T1000 (cell line): ENCODE measurements around the gene MYG1.
"Not testable (repeated sequence)": the region's sequence is repeated elsewhere in the genome, so short reads cannot be mapped to it uniquely, and the experiment has no call there.

Experiments used
- DNase-seq: peaks from one replicate; lab custom pipeline; 2025; ENCODE audit warnings: mixed read lengths; lab: John Stamatoyannopoulos, UW

The MYG1 gene

GRCh38 chr12:53327435-53328042 is 28.0 kb downstream of the MYG1 start:
- DNase-seq: no peak

GRCh38 chr12:53328043-53328435 is 28.5 kb downstream of the MYG1 start:
- DNase-seq: no peak

GRCh38 chr12:53330671-53331070 is 31.2 kb downstream of the MYG1 start:
- no peak for DNase-seq

GRCh38 chr12:53332339-53332738 is 32.8 kb downstream of the MYG1 start:
- DNase-seq: not testable (repeated sequence)

- no peak for DNase-seq
These were observed 33.2 kb downstream of the MYG1 start for GRCh38 chr12:53332744-53333143.

- DNase-seq: no peak
These were observed 33.8 kb downstream of the MYG1 start for GRCh38 chr12:53333289-53333688.

GRCh38 chr12:53333845-53334244 is 34.4 kb downstream of the MYG1 start:
- DNase-seq: no peak

GRCh38 chr12:53334822-53335221 is 35.3 kb downstream of the MYG1 start:
- DNase-seq: no peak

GRCh38 chr12:53336181-53336681 is 36.7 kb downstream of the MYG1 start, which contains the start of gene SP7:
Gene SP7, minus strand, starts transcription at chr12:53336354. Its CDS starts 708 bp downstream, at chr12:53335646.
- DNase-seq: no peak

- no peak for DNase-seq
These were observed 38.5 kb downstream of the MYG1 start for GRCh38 chr12:53338017-53338416.

- no peak for DNase-seq
These were observed 39.4 kb downstream of the MYG1 start for GRCh38 chr12:53338916-53339315.

- DNase-seq: no peak
These were observed 40.9 kb downstream of the MYG1 start for GRCh38 chr12:53340398-53340797.

GRCh38 chr12:53343449-53343848 is 44.0 kb downstream of the MYG1 start:
- DNase-seq: no peak

GRCh38 chr12:53343969-53344368 is 44.5 kb downstream of the MYG1 start:
- no peak for DNase-seq

- no peak for DNase-seq
These were observed 45.0 kb downstream of the MYG1 start for GRCh38 chr12:53344487-53344823.

- peak; percentile 59 for DNase-seq
These were observed 45.5 kb downstream of the MYG1 start for GRCh38 chr12:53344824-53345485.

GRCh38 chr12:53345486-53346188 is 46.1 kb downstream of the MYG1 start:
- no peak for DNase-seq

- DNase-seq: no peak
These were observed 47.0 kb downstream of the MYG1 start for GRCh38 chr12:53346491-53346890.

GRCh38 chr12:53347905-53348304 is 48.4 kb downstream of the MYG1 start:
- no peak for DNase-seq

GRCh38 chr12:53352331-53353256 is 53.1 kb downstream of the MYG1 start:
- DNase-seq: peak; percentile 76

GRCh38 chr12:53353257-53353655 is 53.8 kb downstream of the MYG1 start:
- DNase-seq: no peak

- no peak for DNase-seq
These were observed 55.6 kb downstream of the MYG1 start for GRCh38 chr12:53355121-53355520.
